NOMO-1 treated with dmso at 0.1 percent for 144 hours (cell line): ENCODE data around the gene LOXL1.

Experiments
- DNase-seq: peaks from one replicate; lab custom pipeline; 2025; ENCODE audit not compliant: unreplicated experiment; lab: John Stamatoyannopoulos, UW

LOXL1 gene

GRCh38 chr15:73990250-73991005 lies 64.2 kb downstream of the LOXL1 start:
- DNase-seq = no peak

GRCh38 chr15:73991260-73991659 lies 65.0 kb downstream of the LOXL1 start:
- no peak for DNase-seq

DNA sequence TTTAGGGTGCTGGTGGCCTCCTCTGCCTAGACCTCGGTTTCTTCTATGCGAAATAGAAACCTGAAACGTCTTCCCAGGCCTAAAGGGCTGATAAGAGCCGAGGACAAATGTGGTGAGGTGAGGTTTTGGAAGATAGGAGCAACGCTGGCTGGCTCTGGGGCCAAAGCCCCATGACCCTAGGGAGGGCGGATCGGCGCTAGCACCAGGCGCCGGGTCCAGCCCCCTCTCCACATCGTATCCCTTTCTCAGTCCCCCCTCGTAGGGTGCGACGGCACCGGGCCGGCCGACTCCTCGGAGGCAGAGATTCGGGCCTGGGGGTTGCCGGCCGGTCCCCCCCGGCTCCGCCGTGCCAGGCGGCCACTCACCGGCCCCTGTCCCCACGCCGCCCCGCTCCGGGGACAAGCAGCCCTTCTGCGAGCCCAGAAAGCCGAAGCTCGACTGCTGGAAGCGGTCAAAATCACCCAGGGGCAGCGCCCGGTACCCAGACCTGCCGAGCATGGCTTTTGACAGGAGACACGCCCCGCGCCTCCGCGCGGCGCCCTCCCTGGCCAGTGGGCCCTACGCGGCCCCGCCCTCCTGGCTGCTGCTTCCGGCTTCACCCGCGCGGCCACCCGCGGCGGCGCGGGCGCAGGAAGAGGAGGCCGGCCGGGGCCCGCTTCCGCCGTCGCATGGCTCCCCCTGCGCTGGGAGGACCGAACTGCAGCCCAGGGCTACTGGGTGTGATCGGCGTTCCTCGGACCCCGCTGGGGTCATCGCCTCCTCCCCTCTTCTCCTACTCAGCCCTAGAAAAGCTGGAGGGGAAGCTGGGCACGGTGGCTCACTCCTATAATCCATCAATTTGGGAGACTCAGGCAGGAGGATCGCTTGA lies 65.7 kb downstream of the LOXL1 start, which contains the start of gene STOML1:
TSS of gene STOML1 (minus strand) at position 570 of the 868 bp plus-strand sequence. CDS start at position 498, 72 bp downstream.
- DNase-seq = peak; percentile 93

DNA sequence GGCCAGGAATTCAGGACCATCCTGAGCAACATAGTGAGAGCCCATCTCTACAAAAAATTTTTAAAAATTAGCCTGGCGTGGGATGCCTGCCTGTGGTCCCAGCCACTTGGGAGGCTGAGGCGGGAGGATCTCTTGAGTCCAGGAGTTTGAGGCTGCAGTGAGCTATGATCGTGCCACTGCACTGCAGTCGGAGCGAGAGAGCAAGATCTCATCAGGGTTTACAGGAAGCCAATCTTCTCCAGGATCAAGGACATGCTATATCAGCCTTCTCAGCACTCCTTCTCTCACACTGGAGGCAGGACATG lies 66.3 kb downstream of the LOXL1 start:
- DNase-seq = no peak

- no peak for DNase-seq
Measured at GRCh38 chr15:73993211-73993994, 67.1 kb downstream of the LOXL1 start.

GRCh38 chr15:73994413-73994883 lies 68.2 kb downstream of the LOXL1 start, which contains the start of gene PML:
Gene PML, plus strand, starts transcription at chr15:73994716. Its CDS starts 97 bp downstream, at chr15:73994813.
- DNase-seq = peak; percentile 98

DNA sequence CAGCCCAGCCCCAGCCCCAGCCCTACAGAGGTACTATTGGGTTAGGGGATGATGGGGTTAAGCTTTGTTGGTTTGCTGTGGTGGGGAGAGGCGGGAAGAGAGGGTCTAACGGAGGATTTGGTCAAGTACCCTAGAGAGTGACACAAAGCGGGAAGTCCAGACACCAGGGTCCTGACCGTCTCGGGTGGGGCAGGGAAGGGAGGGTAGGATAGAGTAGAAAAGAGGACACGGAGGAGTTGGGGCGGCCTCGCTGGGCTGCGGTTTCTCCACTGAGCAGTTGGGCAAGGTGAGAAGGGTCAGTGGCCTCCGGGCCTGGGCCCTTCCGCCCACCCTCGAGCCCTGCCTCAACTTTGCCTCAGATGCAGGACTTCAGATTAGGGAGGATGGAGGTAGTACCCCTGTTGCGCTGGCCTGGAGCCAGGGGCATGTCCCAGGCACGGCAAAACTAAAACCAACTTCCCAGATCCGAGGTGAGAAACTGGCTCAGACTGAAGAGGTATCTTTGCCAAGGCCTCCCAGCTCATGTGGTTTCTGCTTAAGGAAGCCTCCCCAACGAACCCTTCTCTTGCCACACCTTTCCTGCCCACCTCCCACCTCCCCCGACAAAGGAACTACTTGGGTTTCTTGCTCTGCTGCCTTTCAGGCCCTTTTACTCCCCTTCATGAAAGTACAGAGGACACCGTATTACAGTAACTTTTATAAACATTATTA lies 68.8 kb downstream of the LOXL1 start:
- no peak for DNase-seq

DNA sequence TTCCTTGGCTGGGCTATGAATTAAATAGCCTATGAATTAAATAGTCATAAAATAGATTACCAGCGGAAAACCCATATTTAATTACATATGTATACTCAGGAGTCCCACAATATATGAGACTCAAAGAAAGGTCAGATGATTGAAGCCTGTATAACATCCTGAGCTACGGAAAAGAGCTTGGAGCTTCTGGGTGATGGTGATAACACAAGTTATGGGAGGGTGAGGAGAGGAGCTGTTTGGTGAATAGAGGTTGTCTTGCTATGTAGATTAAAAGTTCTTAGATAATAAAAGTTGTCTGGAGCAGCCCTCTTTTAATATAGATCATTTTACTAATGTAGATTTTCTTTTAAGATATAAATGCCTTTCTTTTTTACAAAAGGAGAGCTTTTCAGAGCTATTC lies 70.0 kb downstream of the LOXL1 start:
- DNase-seq = no peak

- peak; percentile 45 for DNase-seq
Measured at GRCh38 chr15:73996939-73997338, 70.7 kb downstream of the LOXL1 start.

GRCh38 chr15:73997986-73998385 lies 71.7 kb downstream of the LOXL1 start:
- DNase-seq = no peak
